Neuronal stem cell (in vitro differentiated cells): ENCODE results near the gene GCNT2.
"Not testable (repeated sequence)": the region's sequence is repeated elsewhere in the genome, so short reads cannot be mapped to it uniquely, and the experiment has no call there.

Experiments
- DNase-seq: peaks from one replicate; pipeline ENCODE4 v3.0.0-alpha.2; 2013; ENCODE audit warnings: low spot score
- H2AFZ ChIP-seq: one replicate; pipeline ENCODE4 v1.6.1; 2013; ENCODE audit warnings: mild to moderate bottlenecking, low read length, inconsistent platforms
- H2AK5ac ChIP-seq: 2 replicates; pipeline ENCODE4 v1.6.1; 2013; ENCODE audit warnings: low read depth, mild to moderate bottlenecking, inconsistent platforms, low read length, moderate library complexity, mixed read lengths
- H2BK120ac ChIP-seq: 2 replicates; pipeline ENCODE4 v1.6.1; 2013; ENCODE audit warnings: low read depth, mild to moderate bottlenecking, inconsistent platforms, low read length, moderate library complexity, mixed read lengths
- H2BK12ac ChIP-seq: one replicate; pipeline ENCODE4 v1.6.1; 2013; ENCODE audit warnings: low read length, inconsistent platforms
- H2BK15ac ChIP-seq: 2 replicates; pipeline ENCODE4 v1.6.1; 2013; ENCODE audit warnings: mild to moderate bottlenecking, low read length, inconsistent platforms, mixed read lengths
- H2BK5ac ChIP-seq: one replicate; pipeline ENCODE4 v1.6.1; 2013; ENCODE audit warnings: inconsistent platforms, mild to moderate bottlenecking, low read length, moderate library complexity
- H3K14ac ChIP-seq: one replicate; pipeline ENCODE4 v1.6.1; 2013; ENCODE audit warnings: low read length, inconsistent platforms
- H3K18ac ChIP-seq: 2 replicates; pipeline ENCODE4 v1.6.1; 2013; ENCODE audit warnings: low read length, inconsistent platforms
- H3K23ac ChIP-seq: 2 replicates; pipeline ENCODE4 v1.6.1; 2013; ENCODE audit warnings: low read depth, mild to moderate bottlenecking, mixed read lengths, low read length, inconsistent platforms; ENCODE audit not compliant: poor library complexity
- H3K27ac ChIP-seq: replicated peaks from 3 replicates; pipeline ENCODE4 v1.5.1; 2013; ENCODE audit warnings: low read length, inconsistent platforms
- H3K27me3 ChIP-seq, 3 experiments: 2 replicates each; pipeline ENCODE4 v1.6.1; 2013; ENCODE audit warnings: low read length in 3 of 3, mild to moderate bottlenecking in 2 of 3, inconsistent platforms in 1 of 3, low read depth in 1 of 3, mixed read lengths in 1 of 3, moderate library complexity in 1 of 3; ENCODE audit not compliant: control insufficient read depth in 3 of 3, insufficient read depth in 3 of 3
- H3K36me3 ChIP-seq, 2 donors: replicated peaks in 1 of 2; 2 replicates each; pipeline ENCODE4 v1.6.1; 2013; ENCODE audit warnings: low read length in 2 of 2; ENCODE audit not compliant: control insufficient read depth in 2 of 2, insufficient read depth in 2 of 2
- H3K4ac ChIP-seq: 2 replicates; pipeline ENCODE4 v1.6.1; 2013; ENCODE audit warnings: inconsistent platforms, mild to moderate bottlenecking, low read length, moderate library complexity
- H3K4me1 ChIP-seq, 2 donors: 1 replicate in 1 of 2; 2 replicates in 1 of 2; pipeline ENCODE4 v1.6.1; 2013; ENCODE audit warnings: low read length in 2 of 2, low read depth in 1 of 2; ENCODE audit not compliant: control insufficient read depth in 2 of 2, insufficient read depth in 1 of 2
- H3K4me2 ChIP-seq: one replicate; pipeline ENCODE4 v1.6.1; 2013; ENCODE audit warnings: mild to moderate bottlenecking, low read length, inconsistent platforms; ENCODE audit not compliant: insufficient read depth, poor library complexity, severe bottlenecking
- H3K4me3 ChIP-seq, 2 donors: 2 replicates each; pipeline ENCODE4 v1.5.1; 2013; ENCODE audit warnings: low read length in 2 of 2, mild to moderate bottlenecking in 2 of 2, inconsistent platforms in 1 of 2, moderate library complexity in 1 of 2
- H3K79me1 ChIP-seq: one replicate; pipeline ENCODE4 v1.6.1; 2013; ENCODE audit warnings: low read depth, mild to moderate bottlenecking, inconsistent platforms, low read length, moderate library complexity
- H3K9ac ChIP-seq: one replicate; pipeline ENCODE4 v1.6.1; 2013; ENCODE audit warnings: mild to moderate bottlenecking, low read depth, low read length, inconsistent platforms; ENCODE audit not compliant: poor library complexity
- H3K9me3 ChIP-seq, 2 donors: replicated peaks in 1 of 2; 2 replicates each; pipeline versions ENCODE3 to v1.6.1; 2013; ENCODE audit warnings: low read length in 2 of 2, mild to moderate bottlenecking in 2 of 2, inconsistent platforms in 1 of 2, low read depth in 1 of 2, mixed read lengths in 1 of 2, moderate library complexity in 1 of 2; ENCODE audit not compliant: control insufficient read depth in 2 of 2, insufficient read depth in 1 of 2
- H4K8ac ChIP-seq: one replicate; pipeline ENCODE4 v1.6.1; 2013; ENCODE audit warnings: low read depth, mild to moderate bottlenecking, inconsistent platforms, low read length, moderate library complexity
- H4K91ac ChIP-seq: one replicate; pipeline ENCODE4 v1.6.1; 2013; ENCODE audit warnings: low read length, low read depth, mild to moderate bottlenecking, inconsistent platforms; ENCODE audit not compliant: poor library complexity
- WGBS, 2 donors: extraction: QIAGEN DNeasy Blood & Tissue Kit; methylation state at CpG; one replicate each; pipeline ENCODE4 v1.1.7; 2013; ENCODE audit warnings: missing lambda C conversion rate in 2 of 2, mixed read lengths in 1 of 2; ENCODE audit not compliant: insufficient read length in 2 of 2, insufficient replicate concordance in 1 of 2; ENCODE audit errors: extremely low coverage in 2 of 2; 5-methylcytosine and 5-hydroxymethylcytosine counted together

The GCNT2 gene

DNA sequence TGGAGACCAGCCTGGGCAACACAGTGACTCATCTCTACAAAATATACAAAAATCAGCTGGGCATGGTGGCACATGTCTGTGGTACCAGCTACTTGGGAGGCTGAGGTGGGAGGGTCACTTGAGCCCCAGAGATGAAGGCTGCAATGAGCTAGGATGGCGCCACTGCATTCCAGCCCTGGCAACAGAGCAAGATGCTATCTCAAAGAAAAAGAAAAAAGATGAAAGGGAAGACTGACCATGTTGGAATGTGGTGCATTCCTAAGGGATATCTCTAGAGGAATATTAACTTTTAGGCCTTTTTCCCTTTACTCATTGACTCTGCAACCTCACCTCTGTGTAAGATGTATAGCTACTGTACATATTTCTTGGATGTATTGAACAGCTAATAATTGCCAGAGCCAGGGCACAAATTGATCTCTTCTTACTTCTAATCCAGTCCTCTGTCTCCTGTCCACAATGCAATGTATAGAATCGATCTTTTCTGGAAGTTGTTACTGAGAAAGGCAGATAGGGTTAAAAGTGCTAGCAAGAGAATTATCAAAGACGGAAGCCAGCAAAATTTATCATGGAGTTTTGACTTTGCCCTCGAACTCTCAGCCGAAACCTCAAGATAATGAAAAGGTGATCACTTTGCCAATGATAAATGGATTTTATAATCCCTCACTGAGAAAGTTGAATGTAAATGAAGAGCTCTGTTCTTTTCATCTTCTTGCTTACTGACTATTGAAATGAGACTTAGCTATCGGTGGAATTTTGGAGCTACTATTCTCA is 46.3 kb downstream of the GCNT2 start:
- H3K14ac ChIP-seq, result no peak overlapping the region
- H2BK5ac ChIP-seq, result no peak overlapping the region
- H2BK120ac ChIP-seq, result no peak overlapping the region
- H4K8ac ChIP-seq, result no peak overlapping the region
- no peak overlapping the region for H3K9ac ChIP-seq
- H3K79me1 ChIP-seq, result no peaks in the 10 kb centered on the region
- H3K4ac ChIP-seq, result no peak overlapping the region
- no peaks in the 10 kb centered on the region for H3K27me3 ChIP-seq
- H2AFZ ChIP-seq, result no peak overlapping the region
- no CpG with 5 or more reads among the region's 6 CpGs for WGBS, 2 donors
- no peak overlapping the region for H3K4me2 ChIP-seq
- H3K23ac ChIP-seq, result no peak overlapping the region
- H2AK5ac ChIP-seq, result no peak overlapping the region
- H3K27ac ChIP-seq, result no peak overlapping the region
- DNase-seq, result no peak
- no peak overlapping the region for H4K91ac ChIP-seq
- no peak overlapping the region for H2BK12ac ChIP-seq
- peaks cover 0 to 6% of the 10 kb centered on the region in 2 donors for H3K4me1 ChIP-seq
- H3K4me3 ChIP-seq, result no peak overlapping the region
- H3K36me3 ChIP-seq, result peaks cover 0 to 2% of the 10 kb centered on the region in 2 donors
- H2BK15ac ChIP-seq, result no peak overlapping the region
- no peaks in the 10 kb centered on the region for H3K9me3 ChIP-seq
- H3K18ac ChIP-seq, result no peak overlapping the region

DNA sequence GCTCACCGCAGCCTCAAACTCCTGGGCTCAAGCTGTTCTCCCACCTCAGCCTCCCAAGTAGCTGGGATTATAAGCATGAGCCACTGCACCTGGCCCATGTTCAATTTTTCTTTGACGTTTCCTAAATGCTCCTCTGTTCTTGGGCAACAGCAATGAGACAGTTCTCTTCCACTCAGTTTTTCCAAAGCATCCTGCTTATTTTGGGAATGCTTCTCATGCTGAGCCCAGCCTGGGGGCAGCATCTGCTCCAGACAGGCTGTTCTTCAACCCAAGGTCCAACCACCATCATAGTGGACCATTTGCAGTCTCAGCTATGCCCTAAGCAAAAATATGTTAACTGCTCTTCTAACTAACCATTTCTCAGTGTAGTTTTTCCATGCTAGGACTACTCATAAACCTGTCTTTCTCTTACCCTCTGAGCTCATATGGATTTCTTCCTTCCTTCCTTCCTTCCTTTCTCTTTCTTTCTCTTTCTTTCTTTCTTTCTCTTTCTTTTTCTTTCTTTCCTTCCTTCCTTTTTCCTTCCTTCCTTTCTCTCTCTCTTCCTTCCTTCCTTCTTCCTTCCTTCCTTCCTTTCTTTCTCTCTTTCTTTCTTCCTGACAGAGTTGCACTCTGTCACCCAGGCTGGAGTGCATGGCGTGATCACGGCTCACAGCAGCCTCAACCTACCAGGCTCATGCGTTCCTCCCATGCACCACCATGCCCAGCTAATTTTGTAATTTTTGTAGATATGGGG is 48.4 kb downstream of the GCNT2 start:
- H4K91ac ChIP-seq, result no peak overlapping the region
- no peak overlapping the region for H2AK5ac ChIP-seq
- H3K23ac ChIP-seq, result no peak overlapping the region
- no peak overlapping the region for H3K27ac ChIP-seq
- peaks cover 0 to 2% of the 10 kb centered on the region in 2 donors for H3K36me3 ChIP-seq
- peaks cover 0 to 11% of the 10 kb centered on the region in 2 donors for H3K4me1 ChIP-seq
- H2AFZ ChIP-seq, result no peak overlapping the region
- no peak overlapping the region for H2BK5ac ChIP-seq
- no peak overlapping the region for H3K4ac ChIP-seq
- H3K14ac ChIP-seq, result no peak overlapping the region
- H4K8ac ChIP-seq, result no peak overlapping the region
- no peaks in the 10 kb centered on the region for H3K9me3 ChIP-seq
- no peak overlapping the region for H3K18ac ChIP-seq
- no peak overlapping the region for H3K4me2 ChIP-seq
- no peak overlapping the region for H3K9ac ChIP-seq
- WGBS, 2 donors, result no CpG with 5 or more reads among the region's 5 CpGs
- DNase-seq, result no peak
- H2BK15ac ChIP-seq, result no peak overlapping the region
- H2BK120ac ChIP-seq, result no peak overlapping the region
- peaks cover 4% of the 10 kb centered on the region for H3K79me1 ChIP-seq
- no peak overlapping the region for H2BK12ac ChIP-seq
- no peaks in the 10 kb centered on the region for H3K27me3 ChIP-seq
- no peak overlapping the region for H3K4me3 ChIP-seq

- not testable (repeated sequence) for H3K4me2 ChIP-seq, H3K36me3 ChIP-seq, H3K23ac ChIP-seq, H2BK12ac ChIP-seq, H3K4ac ChIP-seq, H3K14ac ChIP-seq, H4K8ac ChIP-seq, H3K4me1 ChIP-seq, H3K4me3 ChIP-seq, H3K27me3 ChIP-seq, DNase-seq, H3K9ac ChIP-seq, H2BK15ac ChIP-seq, H4K91ac ChIP-seq, H2AK5ac ChIP-seq, H2BK120ac ChIP-seq, H3K9me3 ChIP-seq, H3K27ac ChIP-seq, H2AFZ ChIP-seq, H3K79me1 ChIP-seq, H3K18ac ChIP-seq, H2BK5ac ChIP-seq
- WGBS, 2 donors, result no CpG with 5 or more reads among the region's 5 CpGs
Observed at GRCh38 chr6:10575519-10575918, 54.4 kb downstream of the GCNT2 start.

DNA sequence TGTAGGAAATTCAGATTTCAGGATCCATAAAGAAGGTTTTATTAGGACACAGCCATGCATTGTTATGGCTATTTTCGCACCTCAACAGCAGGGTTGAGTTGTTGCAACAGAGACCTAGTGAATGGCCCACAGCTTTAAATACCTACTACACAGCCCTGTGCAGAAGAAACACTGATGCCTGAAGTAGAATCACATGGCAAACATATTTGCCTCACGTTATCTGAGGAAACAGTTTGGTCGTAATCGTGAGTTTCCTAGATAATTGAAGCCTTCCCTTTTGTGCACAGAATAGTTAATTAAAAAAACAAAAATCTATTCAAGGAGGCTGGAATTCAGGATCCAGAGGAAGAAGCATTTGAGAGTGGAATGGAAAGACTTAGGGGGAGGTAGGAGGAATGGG is 55.1 kb downstream of the GCNT2 start:
- H4K8ac ChIP-seq, result no peak overlapping the region
- no peak overlapping the region for H3K4ac ChIP-seq
- H2BK5ac ChIP-seq, result no peak overlapping the region
- H2BK120ac ChIP-seq, result no peak overlapping the region
- H3K27ac ChIP-seq, result no peak overlapping the region
- H3K23ac ChIP-seq, result no peak overlapping the region
- no peak for DNase-seq
- H4K91ac ChIP-seq, result no peak overlapping the region
- H3K36me3 ChIP-seq, result no peaks in the 10 kb centered on the region
- no CpG with 5 or more reads among the region's 4 CpGs for WGBS, 2 donors
- no peak overlapping the region for H3K4me2 ChIP-seq
- H3K9ac ChIP-seq, result no peak overlapping the region
- H3K9me3 ChIP-seq, result no peaks in the 10 kb centered on the region
- no peak overlapping the region for H2BK15ac ChIP-seq
- H2AFZ ChIP-seq, result no peak overlapping the region
- no peaks in the 10 kb centered on the region for H3K27me3 ChIP-seq
- H3K4me3 ChIP-seq, result no peak overlapping the region
- H3K18ac ChIP-seq, result no peak overlapping the region
- no peak overlapping the region for H2BK12ac ChIP-seq
- H3K79me1 ChIP-seq, result peaks cover 4% of the 10 kb centered on the region
- peaks cover 0 to 15% of the 10 kb centered on the region in 2 donors for H3K4me1 ChIP-seq
- H2AK5ac ChIP-seq, result no peak overlapping the region
- H3K14ac ChIP-seq, result no peak overlapping the region
